ENCODE measurements around the gene BCL6B. TPM values are rescaled to one million over a fixed set of nuclear protein-coding genes. Genes with fewer than 3 reads are reported as not detected.
"Not testable (repeated sequence)": the region's sequence is repeated elsewhere in the genome, so short reads cannot be mapped to it uniquely, and the experiment has no call there.

Gene BCL6B
- polyA plus RNA-seq (2013, experiment 1 of 2; ENCODE audit: insufficient read length) = 0.08 TPM
- polyA plus RNA-seq (2013, experiment 2 of 2; ENCODE audit: insufficient read length) = 0.17 TPM

- DNase-seq = no peak
Observed at GRCh38 chr17:7022781-7023571, at the start of gene BCL6B. Gene BCL6B (plus strand): TSS chr17:7023050. CDS start chr17:7023672, 622 bp downstream.

- not testable (repeated sequence) for DNase-seq
Observed at GRCh38 chr17:6979440-6979839, 43.4 kb upstream of the BCL6B start.

GRCh38 chr17:6981426-6981825, 41.4 kb upstream of the BCL6B start:
- no peak for DNase-seq

GRCh38 chr17:6985266-6985665, 37.6 kb upstream of the BCL6B start:
- no peak for DNase-seq

GRCh38 chr17:6986676-6987075, 36.2 kb upstream of the BCL6B start:
- no peak for DNase-seq

- no peak for DNase-seq
Observed at GRCh38 chr17:6989779-6990178, 33.1 kb upstream of the BCL6B start.

GRCh38 chr17:6993613-6994056, 29.2 kb upstream of the BCL6B start:
- not testable (repeated sequence) for DNase-seq

- no peak for DNase-seq
Observed at GRCh38 chr17:6994118-6994598, 28.7 kb upstream of the BCL6B start.

- DNase-seq = peak; percentile 57
Observed at GRCh38 chr17:6994666-6995256, 28.1 kb upstream of the BCL6B start.

GRCh38 chr17:6995500-6996255, 27.2 kb upstream of the BCL6B start, which contains the start of gene ALOX12:
Gene ALOX12 (plus strand): TSS chr17:6996049. CDS start chr17:6996118, 69 bp downstream.
- DNase-seq = no peak

- no peak for DNase-seq
Observed at GRCh38 chr17:6996256-6997011, 26.4 kb upstream of the BCL6B start.

- no peak for DNase-seq
Observed at GRCh38 chr17:6997171-6997570, 25.7 kb upstream of the BCL6B start.

GRCh38 chr17:6998855-6999508, 23.9 kb upstream of the BCL6B start:
- no peak for DNase-seq

- DNase-seq = no peak
Observed at GRCh38 chr17:7001318-7001961, 21.4 kb upstream of the BCL6B start.

- no peak for DNase-seq
Observed at GRCh38 chr17:7002288-7003047, 20.4 kb upstream of the BCL6B start.

- no peak for DNase-seq
Observed at GRCh38 chr17:7003745-7004144, 19.1 kb upstream of the BCL6B start.

- peak; percentile 59 for DNase-seq
Observed at GRCh38 chr17:7004398-7005253, 18.2 kb upstream of the BCL6B start.

GRCh38 chr17:7005716-7006115, 17.1 kb upstream of the BCL6B start:
- DNase-seq = no peak

GRCh38 chr17:7007143-7007542, 15.7 kb upstream of the BCL6B start:
- DNase-seq = no peak

All from fibroblast of skin of back (primary cell).